GM23248 (cell line): Measurements from ENCODE around the gene ADAT2.

Source experiments
- EZH2 ChIP-seq: fragments of 200-600 bp; sonication (generic); IDR thresholded peaks from 2 replicates; pipeline ENCODE4 v1.6.1; 2018; ENCODE audit warnings: antibody characterized with exemption, mild to moderate bottlenecking; ENCODE audit not compliant: insufficient read depth, poor library complexity, severe bottlenecking
- EZH2phosphoT487 ChIP-seq: fragments of 200-600 bp; sonication (generic); IDR thresholded peaks from 2 replicates; pipeline ENCODE4 v1.6.1; 2018; ENCODE audit warnings: antibody characterized with exemption, moderate library complexity, mild to moderate bottlenecking, low read depth; ENCODE audit not compliant: insufficient read depth

GRCh38 chr6:143401068-143401446 is 49.4 kb downstream of the ADAT2 start:
- TF ChIP-seq EZH2phosphoT487 (no peak), EZH2 (no peak)
